Measurements from ENCODE around the gene MDN1.

The MDN1 gene

DNA sequence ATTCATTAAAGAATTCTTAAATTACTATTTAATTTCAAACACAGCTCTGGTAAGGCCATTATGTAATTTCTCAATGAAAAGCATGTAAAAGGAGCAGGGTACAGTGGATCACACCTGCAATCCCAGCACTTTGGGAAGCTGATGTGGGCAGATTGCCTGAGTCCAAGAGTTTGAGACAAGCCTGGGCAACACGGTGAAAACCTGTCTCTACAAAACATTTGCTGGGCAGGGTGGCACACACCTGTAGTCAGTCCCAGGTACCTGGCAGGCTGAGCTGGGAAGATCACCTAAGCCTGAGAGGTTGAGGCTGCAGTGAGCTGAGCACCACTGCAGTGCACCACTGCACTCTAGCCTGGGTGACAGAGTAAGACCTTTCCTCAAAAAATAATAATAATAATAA is 37.4 kb downstream of the MDN1 start:
- TF ChIP-seq, protein P1, sequence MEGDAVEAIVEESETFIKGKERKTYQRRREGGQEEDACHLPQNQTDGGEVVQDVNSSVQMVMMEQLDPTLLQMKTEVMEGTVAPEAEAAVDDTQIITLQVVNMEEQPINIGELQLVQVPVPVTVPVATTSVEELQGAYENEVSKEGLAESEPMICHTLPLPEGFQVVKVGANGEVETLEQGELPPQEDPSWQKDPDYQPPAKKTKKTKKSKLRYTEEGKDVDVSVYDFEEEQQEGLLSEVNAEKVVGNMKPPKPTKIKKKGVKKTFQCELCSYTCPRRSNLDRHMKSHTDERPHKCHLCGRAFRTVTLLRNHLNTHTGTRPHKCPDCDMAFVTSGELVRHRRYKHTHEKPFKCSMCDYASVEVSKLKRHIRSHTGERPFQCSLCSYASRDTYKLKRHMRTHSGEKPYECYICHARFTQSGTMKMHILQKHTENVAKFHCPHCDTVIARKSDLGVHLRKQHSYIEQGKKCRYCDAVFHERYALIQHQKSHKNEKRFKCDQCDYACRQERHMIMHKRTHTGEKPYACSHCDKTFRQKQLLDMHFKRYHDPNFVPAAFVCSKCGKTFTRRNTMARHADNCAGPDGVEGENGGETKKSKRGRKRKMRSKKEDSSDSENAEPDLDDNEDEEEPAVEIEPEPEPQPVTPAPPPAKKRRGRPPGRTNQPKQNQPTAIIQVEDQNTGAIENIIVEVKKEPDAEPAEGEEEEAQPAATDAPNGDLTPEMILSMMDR (IDR thresholded peaks at IDR 0.05; ENCODE audit: low read depth, low read length): no peak
- no peak overlapping the region for H3K4me3 ChIP-seq (ENCODE audit: low read depth, low read length)

DNA sequence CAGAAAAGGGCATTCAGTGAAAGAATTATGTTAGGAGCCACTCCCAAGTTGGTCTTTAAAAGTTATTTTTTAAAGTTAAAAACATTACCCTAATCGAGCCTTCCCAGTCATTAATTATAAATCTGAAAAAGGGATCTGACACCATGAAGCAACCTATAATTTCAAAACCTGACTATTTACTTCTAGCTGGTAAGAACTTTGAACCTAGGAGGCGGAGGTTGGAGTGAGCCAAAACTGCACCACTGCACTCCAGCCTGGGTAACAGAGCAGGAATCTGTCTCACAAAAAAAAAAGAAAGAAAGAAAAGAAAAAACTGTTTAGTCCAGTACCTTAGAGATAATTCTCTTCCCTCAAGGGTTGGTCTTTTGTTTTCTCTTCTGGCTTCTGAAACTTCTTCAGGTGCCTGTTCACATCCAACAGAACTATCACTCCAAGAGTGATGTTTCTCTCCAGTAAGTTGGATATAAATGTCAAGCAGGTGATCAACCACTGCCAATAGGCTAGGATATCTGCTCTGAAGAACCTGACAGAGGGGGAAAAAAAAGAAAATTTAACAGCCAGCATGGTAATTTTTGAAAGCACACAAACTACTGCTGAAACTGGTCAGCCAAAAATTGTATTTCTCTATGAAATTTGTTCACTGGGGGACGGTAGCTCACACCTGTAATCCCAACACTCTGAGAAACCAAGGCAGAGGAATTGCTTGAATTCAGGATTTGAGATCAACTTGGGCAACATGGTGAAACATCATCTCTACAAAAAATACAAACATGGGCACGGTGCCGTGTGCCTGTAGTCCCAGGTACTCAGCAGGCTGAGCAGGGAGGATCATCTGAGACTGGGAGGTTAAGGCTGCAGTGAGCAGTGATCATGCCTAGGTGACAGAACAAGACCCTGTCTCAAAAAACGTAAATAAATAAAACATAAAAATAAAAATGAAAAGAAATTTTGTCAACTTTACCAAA is 38.2 kb downstream of the MDN1 start:
- H3K4me3 ChIP-seq (ENCODE audit: low read depth, low read length): no peak overlapping the region
- TF ChIP-seq, protein P1 (IDR thresholded peaks at IDR 0.05; ENCODE audit: low read depth, low read length): no peak

DNA sequence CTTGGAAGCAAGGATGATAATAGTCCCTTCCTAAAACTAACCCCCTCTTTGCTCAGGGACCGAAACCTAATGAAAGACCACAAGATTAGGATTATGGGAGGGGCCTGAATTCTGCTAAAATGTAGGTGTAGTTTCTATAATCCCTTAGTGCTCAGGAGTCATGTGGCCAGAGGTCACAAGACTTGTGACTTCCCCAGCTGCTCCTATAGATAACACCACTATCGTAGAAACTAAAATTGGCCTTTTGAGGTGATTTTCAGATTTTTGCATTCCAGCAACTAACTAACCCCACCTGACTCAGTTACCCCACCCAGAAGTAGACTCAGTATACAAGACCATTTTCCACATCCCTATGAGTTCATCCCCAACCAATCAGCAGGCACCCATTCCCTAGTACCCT is 42.1 kb downstream of the MDN1 start:
- TF ChIP-seq, protein P1 (IDR thresholded peaks at IDR 0.05; ENCODE audit: low read depth, low read length): no peak
- no peak overlapping the region for H3K4me3 ChIP-seq (ENCODE audit: low read depth, low read length)

DNA sequence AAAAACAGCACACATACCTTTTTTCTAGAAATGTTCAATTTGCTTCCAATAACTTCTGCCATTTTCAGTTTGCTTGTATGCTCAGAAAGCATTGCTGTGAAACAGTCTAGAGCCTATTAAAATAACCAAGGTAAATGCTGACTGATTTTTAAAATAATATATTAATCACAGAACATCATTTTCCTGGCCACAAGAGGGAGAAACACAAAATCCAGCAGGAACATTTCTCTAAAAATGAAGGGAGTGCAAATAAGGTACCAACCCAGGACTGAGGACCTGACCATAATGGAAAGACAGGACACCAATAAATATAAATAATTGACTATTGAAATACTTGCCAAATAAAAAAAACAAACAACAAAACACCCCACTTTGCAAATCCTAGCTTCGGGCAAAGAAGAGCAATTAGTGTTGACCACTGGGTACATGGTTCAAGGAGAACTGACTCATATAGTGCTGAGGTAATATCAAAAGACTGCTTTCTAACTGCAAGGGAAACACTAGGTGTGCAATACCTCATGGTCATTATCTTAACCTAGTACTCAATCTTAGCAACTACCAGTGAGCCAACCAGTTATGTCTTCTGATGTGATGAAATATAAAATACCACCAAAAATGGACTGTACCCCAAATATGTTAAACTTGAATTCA is 42.9 kb downstream of the MDN1 start:
- TF ChIP-seq, protein P1 (IDR thresholded peaks at IDR 0.05; ENCODE audit: low read depth, low read length): no peak
- no peak overlapping the region for H3K4me3 ChIP-seq (ENCODE audit: low read depth, low read length)

DNA sequence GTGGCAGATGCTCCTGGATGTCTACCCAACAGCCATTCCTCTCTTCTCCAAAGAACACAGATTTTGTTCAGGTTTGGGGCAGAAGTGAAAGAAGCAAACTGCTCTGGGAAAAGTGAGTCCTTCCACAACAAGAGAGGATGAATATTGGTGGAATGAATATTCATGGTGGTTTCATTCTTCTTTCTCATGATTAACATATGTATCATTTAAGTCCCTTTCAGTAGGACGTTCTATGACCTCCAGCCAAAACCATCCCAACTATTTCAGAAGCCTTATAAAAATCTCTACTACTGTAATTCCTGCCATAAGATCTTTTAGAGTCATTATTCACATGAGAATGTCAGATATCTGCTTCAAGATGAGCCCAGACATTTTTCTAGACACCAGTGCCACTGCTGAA is 44.4 kb downstream of the MDN1 start:
- H3K4me3 ChIP-seq (ENCODE audit: low read depth, low read length): no peak overlapping the region
- TF ChIP-seq, protein P1 (IDR thresholded peaks at IDR 0.05; ENCODE audit: low read depth, low read length): no peak

DNA sequence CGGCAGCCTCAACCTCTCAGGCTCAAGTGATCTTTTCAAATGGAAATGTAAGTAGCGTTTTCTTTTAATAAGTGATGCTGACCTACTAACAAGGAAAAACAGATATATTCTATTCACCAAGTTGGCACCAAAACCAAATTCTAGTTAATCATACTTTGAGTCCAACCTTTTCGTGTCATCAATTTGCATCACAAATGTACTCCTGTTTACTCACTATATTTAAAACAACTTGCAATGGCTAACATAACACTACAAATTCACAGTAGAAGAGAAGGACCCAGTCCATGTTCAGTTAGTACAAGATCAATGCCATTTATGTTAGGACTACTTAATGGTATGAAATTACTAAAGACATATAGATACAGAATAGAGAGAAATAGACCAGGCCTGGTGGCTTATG is 50.0 kb downstream of the MDN1 start:
- H3K4me3 ChIP-seq (ENCODE audit: low read depth, low read length): no peak overlapping the region
- TF ChIP-seq, protein P1 (IDR thresholded peaks at IDR 0.05; ENCODE audit: low read depth, low read length): no peak

DNA sequence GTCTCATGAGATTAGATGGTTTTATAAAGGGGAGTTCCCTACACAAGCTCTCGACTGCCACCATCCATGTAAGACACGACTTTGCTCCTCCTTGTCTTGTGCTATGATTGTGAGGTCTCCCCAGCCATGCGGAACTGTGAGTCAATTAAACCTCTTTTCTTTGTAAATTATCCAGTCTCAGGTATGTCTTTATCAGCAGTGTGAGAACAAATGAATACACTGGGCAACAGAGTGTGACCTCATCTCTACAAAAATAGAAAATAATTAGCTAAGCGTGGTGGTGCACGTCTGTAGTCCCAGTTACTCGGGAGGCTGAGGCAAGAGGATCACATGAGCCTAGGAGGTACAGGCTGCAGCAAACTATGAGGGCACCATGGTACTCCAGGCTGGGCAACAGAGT is 51.3 kb downstream of the MDN1 start:
- TF ChIP-seq, protein P1 (IDR thresholded peaks at IDR 0.05; ENCODE audit: low read depth, low read length): no peak

More for the DNA sequence above, 51.3 kb downstream of the MDN1 start:
- no peak overlapping the region for H3K4me3 ChIP-seq (ENCODE audit: low read depth, low read length)

All from WI38 (cell line).